Measurements from ENCODE around the gene ARHGAP45.

ARHGAP45 gene

DNA sequence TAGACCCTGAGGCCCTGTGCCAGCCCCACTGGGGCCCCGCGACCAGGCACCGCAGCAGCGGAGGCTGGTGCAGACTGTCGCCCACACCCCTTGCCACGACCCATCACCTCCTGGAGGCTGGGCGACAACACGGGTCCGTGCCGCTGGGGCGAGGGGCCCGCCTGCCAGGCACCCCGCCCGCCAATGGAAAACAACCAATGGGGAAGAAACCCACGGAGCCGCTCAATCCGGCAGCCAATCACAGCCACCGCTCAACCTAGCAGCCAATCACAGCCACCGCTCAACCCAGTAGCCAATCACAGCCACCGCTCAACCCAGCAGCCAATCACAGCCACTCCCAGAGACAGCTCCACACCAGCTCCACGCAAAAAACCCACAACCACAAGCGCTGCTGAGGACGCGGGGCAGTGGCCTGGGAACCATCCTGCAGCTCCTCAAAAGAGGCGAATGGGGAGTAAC lies 66.5 kb downstream of the ARHGAP45 start:
- H3K4me1 ChIP-seq (ENCODE audit: control extremely low read depth in 1 of 4, control insufficient read depth in 4 of 4, insufficient read depth in 4 of 4, low read length in 3 of 4): peaks cover 0 to 74% (median 69%) of the 10 kb centered on the region in 4 experiments
- H3K27me3 ChIP-seq (replicated peaks in 2 of 5; ENCODE audit: control insufficient read depth in 4 of 5, insufficient read depth in 5 of 5, low read length in 4 of 5): no peaks in the 10 kb centered on the region
- no peaks in the 10 kb centered on the region for H3K9me3 ChIP-seq (ENCODE audit: control extremely low read depth in 1 of 5, control insufficient read depth in 4 of 5, insufficient read depth in 2 of 5, low read depth in 1 of 5, low read length in 4 of 5)
- DNase-seq: peak; percentile 61 to 87 (median 85)
- H3K36me3 ChIP-seq (ENCODE audit: control insufficient read depth in 4 of 4, insufficient read depth in 4 of 4, low read length in 3 of 4): peaks cover 0 to 30% (median 4%) of the 10 kb centered on the region in 4 experiments
- ChIA-PET POLR2A (interaction anchor here (1.6 kb wide), 1 partner anchor 10 kb away, joined by 4 read pairs; no protein-coding TSS in a partner anchor), CTCF (interaction anchor here (0.9 to 1.3 kb wide), 6 partner anchors 16 to 89 kb away, joined by 3 to 5 read pairs (median 3); no protein-coding TSS in a partner anchor)
- peak overlapping the region in 1 of 2 experiments; percentile 46 for H3K27ac ChIP-seq (ENCODE audit: insufficient read depth in 1 of 2, low read depth in 1 of 2, low read length in 2 of 2, poor library complexity in 1 of 2, severe bottlenecking in 2 of 2)
- peak overlapping the region in 4 of 7 experiments; percentile 42 to 88 (median 74) for H3K4me3 ChIP-seq (ENCODE audit: control insufficient read depth in 1 of 7, extremely low read depth in 1 of 7, insufficient read depth in 4 of 7, low read depth in 2 of 7, low read length in 6 of 7)
- 83% methylated on average over 12 of the region's 25 CpGs for WGBS (ENCODE audit: insufficient coverage)

DNA sequence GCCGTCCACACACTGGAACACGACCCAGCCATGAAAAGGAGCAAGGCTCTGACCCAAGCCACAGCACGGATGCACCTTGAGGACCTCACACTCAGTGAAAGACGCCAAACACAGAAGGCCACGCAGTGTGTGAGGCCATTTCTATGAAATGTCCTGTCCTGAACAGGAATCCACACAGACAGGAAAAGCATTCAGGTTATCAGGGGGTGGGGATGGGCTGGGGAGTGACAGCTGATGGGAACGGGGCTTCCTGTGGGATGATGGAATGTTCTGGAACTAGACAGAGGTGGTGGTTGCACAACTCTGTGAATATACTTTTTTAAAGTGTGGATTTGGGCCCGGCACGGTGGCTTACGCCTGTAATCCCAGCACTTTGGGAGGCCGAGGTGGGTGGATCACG lies 67.5 kb downstream of the ARHGAP45 start:
- ChIA-PET CTCF (interaction anchor here (0.6 to 1.3 kb wide), 6 partner anchors 20 to 89 kb away, joined by 3 to 5 read pairs (median 4); no protein-coding TSS in a partner anchor), POLR2A (interaction anchor here (0.6 kb wide), 1 partner anchor 624 kb away, joined by 4 read pairs; no protein-coding TSS in a partner anchor)
- H3K4me3 ChIP-seq (ENCODE audit: control insufficient read depth in 1 of 7, extremely low read depth in 1 of 7, insufficient read depth in 4 of 7, low read depth in 2 of 7, low read length in 6 of 7): no peak overlapping the region
- H3K9me3 ChIP-seq (ENCODE audit: control extremely low read depth in 1 of 5, control insufficient read depth in 4 of 5, insufficient read depth in 2 of 5, low read depth in 1 of 5, low read length in 4 of 5): no peaks in the 10 kb centered on the region
- H3K4me1 ChIP-seq (ENCODE audit: control extremely low read depth in 1 of 4, control insufficient read depth in 4 of 4, insufficient read depth in 4 of 4, low read length in 3 of 4): peaks cover 0 to 66% (median 65%) of the 10 kb centered on the region in 4 experiments
- 99% methylated on average over 6 of the region's 11 CpGs for WGBS (ENCODE audit: insufficient coverage)
- H3K36me3 ChIP-seq (ENCODE audit: control insufficient read depth in 4 of 4, insufficient read depth in 4 of 4, low read length in 3 of 4): peaks cover 2 to 31% (median 6%) of the 10 kb centered on the region in 4 experiments
- H3K27ac ChIP-seq (ENCODE audit: insufficient read depth in 1 of 2, low read depth in 1 of 2, low read length in 2 of 2, poor library complexity in 1 of 2, severe bottlenecking in 2 of 2): no peak overlapping the region
- no peaks in the 10 kb centered on the region for H3K27me3 ChIP-seq (replicated peaks in 2 of 5; ENCODE audit: control insufficient read depth in 4 of 5, insufficient read depth in 5 of 5, low read length in 4 of 5)
- no peak for DNase-seq

DNA sequence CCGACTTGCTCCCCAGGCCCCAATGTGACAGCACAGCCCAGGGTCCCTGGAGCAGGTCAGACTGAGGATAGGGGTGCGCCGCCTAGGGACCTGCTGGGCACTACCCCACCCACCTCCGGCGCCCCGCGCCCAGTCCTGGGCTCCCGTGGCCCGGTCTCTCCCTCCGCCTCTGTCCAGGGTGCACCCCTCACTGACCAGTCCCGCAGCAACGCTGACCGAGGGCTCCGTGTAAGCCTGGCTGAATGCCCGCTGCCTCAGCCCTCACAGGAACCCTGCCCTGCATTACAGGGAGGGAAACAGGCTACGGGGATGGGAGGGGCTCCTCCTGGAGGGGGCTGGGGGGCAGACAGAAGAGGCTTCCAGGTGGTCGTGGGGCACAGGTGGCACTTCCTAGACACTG lies 68.5 kb downstream of the ARHGAP45 start:
- Histone ChIP-seq H3K9me3 (ENCODE audit: control extremely low read depth in 1 of 5, control insufficient read depth in 4 of 5, insufficient read depth in 2 of 5, low read depth in 1 of 5, low read length in 4 of 5) (no peaks in the 10 kb centered on the region), H3K4me3 (ENCODE audit: control insufficient read depth in 1 of 7, extremely low read depth in 1 of 7, insufficient read depth in 4 of 7, low read depth in 2 of 7, low read length in 6 of 7) (no peak overlapping the region), H3K36me3 (ENCODE audit: control insufficient read depth in 4 of 4, insufficient read depth in 4 of 4, low read length in 3 of 4) (peaks cover 0 to 24% (median 4%) of the 10 kb centered on the region in 4 experiments), H3K27ac (ENCODE audit: insufficient read depth in 1 of 2, low read depth in 1 of 2, low read length in 2 of 2, poor library complexity in 1 of 2, severe bottlenecking in 2 of 2) (peak overlapping the region in 1 of 2 experiments; percentile 34), H3K27me3 (replicated peaks in 2 of 5; ENCODE audit: control insufficient read depth in 4 of 5, insufficient read depth in 5 of 5, low read length in 4 of 5) (no peaks in the 10 kb centered on the region), H3K4me1 (ENCODE audit: control extremely low read depth in 1 of 4, control insufficient read depth in 4 of 4, insufficient read depth in 4 of 4, low read length in 3 of 4) (peaks cover 0 to 57% (median 55%) of the 10 kb centered on the region in 4 experiments)
- WGBS (ENCODE audit: insufficient coverage): 86% methylated on average over 10 of the region's 17 CpGs
- POLR2A ChIA-PET: no interaction called here
- DNase-seq: no peak
- CTCF ChIA-PET: no interaction called here

DNA sequence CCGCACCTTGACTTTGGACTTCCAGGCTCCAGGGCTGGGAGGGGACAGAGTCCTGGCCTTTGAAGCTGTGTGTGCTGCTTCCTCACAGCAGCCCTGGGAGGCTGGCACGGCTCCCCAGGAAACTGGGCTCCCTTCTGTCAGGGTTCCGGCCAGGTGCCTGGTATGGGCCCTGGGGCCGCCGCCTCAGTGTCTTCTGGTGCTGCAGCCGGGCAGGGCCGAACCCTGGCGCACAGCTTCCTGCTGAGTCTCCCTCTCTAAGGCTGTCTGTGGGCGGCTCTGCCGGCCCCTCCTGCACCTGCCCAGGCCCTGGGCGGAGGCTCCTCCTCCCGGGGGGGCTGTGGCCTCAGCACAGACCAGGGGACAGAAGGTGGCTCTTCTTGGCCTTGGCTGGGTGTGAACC lies 69.2 kb downstream of the ARHGAP45 start:
- POLR2A ChIA-PET: interaction anchor here (0.6 kb wide), 1 partner anchor 11 kb away, joined by 5 read pairs; no protein-coding TSS in a partner anchor
- peak in 1 of 3 donors; percentile 47 for DNase-seq
- Histone ChIP-seq H3K27ac (ENCODE audit: insufficient read depth in 1 of 2, low read depth in 1 of 2, low read length in 2 of 2, poor library complexity in 1 of 2, severe bottlenecking in 2 of 2) (peak overlapping the region in 1 of 2 experiments; percentile 34), H3K36me3 (ENCODE audit: control insufficient read depth in 4 of 4, insufficient read depth in 4 of 4, low read length in 3 of 4) (peaks cover 2 to 29% (median 6%) of the 10 kb centered on the region in 4 experiments), H3K4me3 (ENCODE audit: control insufficient read depth in 1 of 7, extremely low read depth in 1 of 7, insufficient read depth in 4 of 7, low read depth in 2 of 7, low read length in 6 of 7) (peak overlapping the region in 2 of 7 experiments; percentile 4 to 16), H3K27me3 (replicated peaks in 2 of 5; ENCODE audit: control insufficient read depth in 4 of 5, insufficient read depth in 5 of 5, low read length in 4 of 5) (no peaks in the 10 kb centered on the region), H3K9me3 (ENCODE audit: control extremely low read depth in 1 of 5, control insufficient read depth in 4 of 5, insufficient read depth in 2 of 5, low read depth in 1 of 5, low read length in 4 of 5) (no peaks in the 10 kb centered on the region), H3K4me1 (ENCODE audit: control extremely low read depth in 1 of 4, control insufficient read depth in 4 of 4, insufficient read depth in 4 of 4, low read length in 3 of 4) (peaks cover 0 to 50% (median 47%) of the 10 kb centered on the region in 4 experiments)
- CTCF ChIA-PET: no interaction called here
- WGBS (ENCODE audit: insufficient coverage): 18% methylated on average over 11 of the region's 12 CpGs
